Trophoblast cell (in vitro differentiated cells and primary cell): ENCODE results near the gene INTS12.

Experiments
- DNase-seq, 2 donors: peaks; one replicate each; pipeline ENCODE4 v3.0.0-alpha.2; 2016
- H2AFZ ChIP-seq: 2 replicates; pipeline ENCODE4 v1.6.1; 2013; ENCODE audit warnings: low read length, moderate library complexity, mild to moderate bottlenecking; ENCODE audit not compliant: insufficient read depth, poor library complexity
- H2AK5ac ChIP-seq: 2 replicates; pipeline ENCODE4 v1.6.1; 2013; ENCODE audit warnings: mild to moderate bottlenecking, low read length
- H2BK120ac ChIP-seq: 2 replicates; pipeline ENCODE4 v1.6.1; 2013; ENCODE audit warnings: low read length, mild to moderate bottlenecking, moderate library complexity; ENCODE audit not compliant: insufficient read depth, poor library complexity
- H2BK12ac ChIP-seq: 2 replicates; pipeline ENCODE4 v1.6.1; 2013; ENCODE audit warnings: mild to moderate bottlenecking, low read length, moderate library complexity
- H2BK5ac ChIP-seq: 2 replicates; pipeline ENCODE4 v1.6.1; 2013; ENCODE audit warnings: low read length, low read depth, moderate library complexity, mild to moderate bottlenecking; ENCODE audit not compliant: poor library complexity
- H3K14ac ChIP-seq: 2 replicates; pipeline ENCODE4 v1.6.1; 2013; ENCODE audit warnings: mild to moderate bottlenecking, low read length
- H3K18ac ChIP-seq: 2 replicates; pipeline ENCODE4 v1.6.1; 2013; ENCODE audit warnings: mild to moderate bottlenecking, low read length
- H3K23ac ChIP-seq: 2 replicates; pipeline ENCODE4 v1.6.1; 2013; ENCODE audit warnings: low read length
- H3K27ac ChIP-seq: 2 replicates; pipeline ENCODE4 v1.5.1; 2013; ENCODE audit warnings: low read depth, mild to moderate bottlenecking, inconsistent platforms, low read length, moderate library complexity
- H3K27me3 ChIP-seq: 2 replicates; pipeline ENCODE4 v1.6.1; 2013; ENCODE audit warnings: inconsistent platforms, mild to moderate bottlenecking, low read length, moderate library complexity; ENCODE audit not compliant: insufficient read depth
- H3K36me3 ChIP-seq, 2 experiments: 1 replicate in 1 of 2; 2 replicates in 1 of 2; pipeline ENCODE4 v1.6.1; 2013; ENCODE audit warnings: low read length in 2 of 2, mild to moderate bottlenecking in 2 of 2, moderate library complexity in 1 of 2; ENCODE audit not compliant: insufficient read depth in 2 of 2, control insufficient read depth in 1 of 2
- H3K4ac ChIP-seq: 2 replicates; pipeline ENCODE4 v1.6.1; 2013; ENCODE audit warnings: low read depth, mild to moderate bottlenecking, low read length, moderate library complexity
- H3K4me1 ChIP-seq, 2 experiments: 1 replicate in 1 of 2; 2 replicates in 1 of 2; pipeline ENCODE4 v1.6.1; 2013; ENCODE audit warnings: low read length in 2 of 2, mild to moderate bottlenecking in 2 of 2, moderate library complexity in 1 of 2; ENCODE audit not compliant: insufficient read depth in 2 of 2, control insufficient read depth in 1 of 2
- H3K4me2 ChIP-seq: 2 replicates; pipeline ENCODE4 v1.6.1; 2013; ENCODE audit warnings: inconsistent platforms, mild to moderate bottlenecking, low read length, moderate library complexity
- H3K4me3 ChIP-seq: 2 replicates; pipeline ENCODE4 v1.5.1; 2013; ENCODE audit warnings: mild to moderate bottlenecking, low read depth, low read length, inconsistent platforms
- H3K79me1 ChIP-seq: one replicate; pipeline ENCODE4 v1.6.1; 2013; ENCODE audit warnings: low read length
- H3K79me2 ChIP-seq: 2 replicates; pipeline ENCODE4 v1.6.1; 2013; ENCODE audit warnings: low read length, mild to moderate bottlenecking; ENCODE audit not compliant: control insufficient read depth, insufficient read depth, poor library complexity
- H3K9ac ChIP-seq: 2 replicates; pipeline ENCODE4 v1.6.1; 2013; ENCODE audit warnings: mild to moderate bottlenecking, low read length
- H3K9me3 ChIP-seq: 2 replicates; pipeline ENCODE4 v1.6.1; 2013; ENCODE audit warnings: low read depth, mild to moderate bottlenecking, control low read depth, inconsistent platforms, low read length; ENCODE audit not compliant: insufficient read depth
- H4K12ac ChIP-seq: 2 replicates; pipeline ENCODE4 v1.6.1; 2013; ENCODE audit warnings: low read depth, mild to moderate bottlenecking, low read length, moderate library complexity
- H4K8ac ChIP-seq: 2 replicates; pipeline ENCODE4 v1.6.1; 2013; ENCODE audit warnings: low read depth, mild to moderate bottlenecking, low read length, moderate library complexity
- H4K91ac ChIP-seq: one replicate; pipeline ENCODE4 v1.6.1; 2013; ENCODE audit warnings: low read depth, mild to moderate bottlenecking, low read length, moderate library complexity
- WGBS: extraction: QIAGEN DNeasy Blood & Tissue Kit; methylation state at CpG from one replicate; pipeline ENCODE4 v1.1.7; 2013; ENCODE audit warnings: missing lambda C conversion rate; ENCODE audit not compliant: insufficient read length, insufficient coverage; ENCODE audit errors: extremely low coverage; 5-methylcytosine and 5-hydroxymethylcytosine counted together

Gene INTS12

GRCh38 chr4:105714071-105714521 is 5.6 kb upstream of the INTS12 start:
- WGBS = no CpG with 5 or more reads among the region's 5 CpGs
- H3K27me3 ChIP-seq = no peaks in the 10 kb centered on the region

GRCh38 chr4:105712766-105713165 is 4.3 kb upstream of the INTS12 start:
- Histone ChIP-seq H3K79me1 (peaks cover 4% of the 10 kb centered on the region), H3K9ac (no peak overlapping the region), H2BK12ac (no peak overlapping the region), H4K8ac (no peak overlapping the region), H3K4ac (no peak overlapping the region), H3K18ac (no peak overlapping the region), H2AFZ (no peak overlapping the region), H3K4me1 (no peaks in the 10 kb centered on the region), H3K27ac (no peak overlapping the region), H3K14ac (no peak overlapping the region), H3K23ac (no peak overlapping the region), H3K9me3 (no peaks in the 10 kb centered on the region), H3K27me3 (no peaks in the 10 kb centered on the region), H3K36me3 (no peaks in the 10 kb centered on the region), H2BK120ac (no peak overlapping the region), H2BK5ac (no peak overlapping the region), H3K4me3 (no peak overlapping the region), H3K79me2 (peaks cover 5% of the 10 kb centered on the region), H2AK5ac (no peak overlapping the region), H4K12ac (no peak overlapping the region), H4K91ac (no peak overlapping the region), H3K4me2 (no peak overlapping the region)
- no peak for DNase-seq
- WGBS = no CpG with 5 or more reads among the region's 2 CpGs

More at GRCh38 chr4:105714071-105714521, 5.6 kb upstream of the INTS12 start:
- H2BK5ac ChIP-seq = no peak overlapping the region
- no peak overlapping the region for H2AK5ac ChIP-seq
- no peaks in the 10 kb centered on the region for H3K79me2 ChIP-seq
- no peak overlapping the region for H3K4ac ChIP-seq
- no peak overlapping the region for H2AFZ ChIP-seq
- DNase-seq = peak in 1 of 2 donors; percentile 3
- no peak overlapping the region for H4K91ac ChIP-seq
- H4K12ac ChIP-seq = no peak overlapping the region
- no peak overlapping the region for H3K18ac ChIP-seq
- H2BK120ac ChIP-seq = no peak overlapping the region
- no peak overlapping the region for H3K9ac ChIP-seq
- no peak overlapping the region for H3K14ac ChIP-seq
- no peak overlapping the region for H4K8ac ChIP-seq
- H3K4me2 ChIP-seq = no peak overlapping the region
- H3K36me3 ChIP-seq = peaks cover 1% of the 10 kb centered on the region in 2 experiments
- H3K4me3 ChIP-seq = no peak overlapping the region
- H3K23ac ChIP-seq = no peak overlapping the region
- no peaks in the 10 kb centered on the region for H3K9me3 ChIP-seq
- H2BK12ac ChIP-seq = no peak overlapping the region
- no peaks in the 10 kb centered on the region for H3K79me1 ChIP-seq
- H3K27ac ChIP-seq = no peak overlapping the region
- no peaks in the 10 kb centered on the region for H3K4me1 ChIP-seq

- Histone ChIP-seq H3K27ac (no peak overlapping the region), H3K4me3 (no peak overlapping the region), H3K14ac (no peak overlapping the region), H3K18ac (no peak overlapping the region), H4K91ac (no peak overlapping the region), H2BK120ac (no peak overlapping the region), H3K9ac (no peak overlapping the region), H2AFZ (no peak overlapping the region), H4K8ac (no peak overlapping the region), H3K79me1 (peaks cover 4% of the 10 kb centered on the region), H3K4me1 (no peaks in the 10 kb centered on the region), H2BK5ac (no peak overlapping the region), H3K9me3 (no peaks in the 10 kb centered on the region), H2AK5ac (no peak overlapping the region), H4K12ac (no peak overlapping the region), H3K27me3 (no peaks in the 10 kb centered on the region), H3K4ac (no peak overlapping the region), H3K4me2 (no peak overlapping the region), H2BK12ac (no peak overlapping the region), H3K36me3 (no peaks in the 10 kb centered on the region), H3K79me2 (peaks cover 5% of the 10 kb centered on the region), H3K23ac (no peak overlapping the region)
- peak; percentile 14 to 59 for DNase-seq
- WGBS = no CpG with 5 or more reads among the region's 6 CpGs
These were observed 2.2 kb upstream of the INTS12 start for GRCh38 chr4:105710678-105711077.

GRCh38 chr4:105710012-105710600 is 1.6 kb upstream of the INTS12 start:
- H4K12ac ChIP-seq = no peak overlapping the region
- no peak overlapping the region for H2AK5ac ChIP-seq
- H3K4me3 ChIP-seq = no peak overlapping the region
- H2AFZ ChIP-seq = no peak overlapping the region
- H4K91ac ChIP-seq = no peak overlapping the region
- DNase-seq = no peak
- no peak overlapping the region for H3K23ac ChIP-seq
- H3K14ac ChIP-seq = no peak overlapping the region
- no peak overlapping the region for H3K4me2 ChIP-seq
- no peaks in the 10 kb centered on the region for H3K4me1 ChIP-seq
- no peaks in the 10 kb centered on the region for H3K27me3 ChIP-seq
- no peak overlapping the region for H2BK12ac ChIP-seq
- no peak overlapping the region for H2BK120ac ChIP-seq
- peaks cover 5% of the 10 kb centered on the region for H3K79me2 ChIP-seq
- WGBS = no CpG with 5 or more reads among the region's 16 CpGs
- H2BK5ac ChIP-seq = no peak overlapping the region
- H3K9ac ChIP-seq = no peak overlapping the region
- no peak overlapping the region for H3K18ac ChIP-seq
- peaks cover 0 to under 1% of the 10 kb centered on the region in 2 experiments for H3K36me3 ChIP-seq
- H4K8ac ChIP-seq = no peak overlapping the region
- no peak overlapping the region for H3K4ac ChIP-seq
- no peak overlapping the region for H3K27ac ChIP-seq
- no peaks in the 10 kb centered on the region for H3K9me3 ChIP-seq
- H3K79me1 ChIP-seq = peaks cover 4% of the 10 kb centered on the region
